GM19023 (cell line): ENCODE results near the gene ADGRG7.
A peak's percentile ranks its signal among the peaks of the same experiment; 100 is the strongest.

Source experiments
- ATAC-seq: cut with Tn5 transposase; IDR thresholded peaks from one replicate; pipeline ENCODE4 v1.9.1; 2021; ENCODE audit warnings: mild to moderate bottlenecking, moderate library complexity; ENCODE audit not compliant: unreplicated experiment

The ADGRG7 gene

DNA sequence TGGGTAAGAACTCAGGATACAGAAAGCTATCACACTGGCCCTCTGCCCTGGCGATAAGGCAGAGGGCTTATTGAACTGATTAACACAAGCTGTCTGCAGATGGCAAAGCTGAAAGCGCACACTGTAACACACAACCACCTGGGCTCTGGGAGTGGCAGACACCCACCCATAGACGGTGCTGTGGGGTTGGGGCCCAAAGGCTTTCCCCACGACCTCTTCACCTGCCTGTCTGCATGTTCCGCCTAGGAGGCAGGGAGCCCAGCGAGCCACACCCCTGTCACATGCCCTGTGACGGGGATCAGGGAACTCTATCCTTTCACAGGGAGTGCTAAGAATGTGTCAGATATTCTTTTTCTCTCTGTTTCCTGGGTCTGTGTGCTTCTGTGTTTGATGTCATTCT, 87.8 kb downstream of the ADGRG7 start:
- no peak for ATAC-seq

DNA sequence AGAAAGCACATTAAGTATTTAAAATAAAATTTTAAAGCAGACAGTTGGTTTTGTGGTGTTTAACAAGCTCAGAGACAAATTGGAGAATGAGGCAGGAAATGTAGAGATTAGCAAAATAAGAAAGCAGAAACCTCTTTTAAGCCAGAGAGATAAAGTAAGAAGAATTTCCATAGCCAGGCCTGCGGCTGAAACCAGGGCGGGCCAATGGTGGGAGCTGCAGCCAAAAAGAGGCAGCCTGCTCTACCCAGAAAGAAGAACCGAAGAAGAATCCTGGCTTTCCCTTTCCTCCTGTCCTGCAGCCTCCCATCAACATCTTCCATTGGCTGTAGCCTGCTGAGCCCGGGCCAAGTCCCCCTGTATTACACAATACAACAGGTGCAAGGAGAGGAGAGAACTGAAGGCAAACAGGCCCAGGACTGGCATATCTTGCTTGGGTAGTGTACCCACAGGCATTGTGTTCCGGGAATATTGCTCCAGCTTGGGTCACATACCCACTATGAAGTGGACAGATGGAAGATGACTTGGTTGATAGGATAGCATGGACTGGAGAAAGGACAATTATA, 88.4 kb downstream of the ADGRG7 start:
- no peak for ATAC-seq

DNA sequence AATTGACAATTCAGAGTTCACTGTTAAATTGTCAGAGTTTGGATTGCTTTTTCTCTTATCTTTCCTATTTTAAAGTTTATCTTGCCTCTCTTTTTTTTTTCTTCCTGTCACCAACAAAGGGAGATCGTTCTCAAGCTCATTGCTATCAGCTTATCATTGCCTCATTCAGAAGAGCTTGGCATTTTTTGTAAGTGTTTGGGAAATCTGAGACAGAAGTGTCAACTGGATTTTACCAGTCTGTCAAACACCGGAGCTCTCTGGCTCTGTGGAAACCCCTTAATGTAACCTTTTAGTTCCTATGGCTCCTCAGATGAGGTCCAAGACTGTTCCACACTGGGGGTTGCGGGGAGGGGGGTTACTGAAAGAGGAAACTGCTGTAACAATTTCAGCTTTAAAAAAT, 89.3 kb downstream of the ADGRG7 start:
- ATAC-seq = no peak

DNA sequence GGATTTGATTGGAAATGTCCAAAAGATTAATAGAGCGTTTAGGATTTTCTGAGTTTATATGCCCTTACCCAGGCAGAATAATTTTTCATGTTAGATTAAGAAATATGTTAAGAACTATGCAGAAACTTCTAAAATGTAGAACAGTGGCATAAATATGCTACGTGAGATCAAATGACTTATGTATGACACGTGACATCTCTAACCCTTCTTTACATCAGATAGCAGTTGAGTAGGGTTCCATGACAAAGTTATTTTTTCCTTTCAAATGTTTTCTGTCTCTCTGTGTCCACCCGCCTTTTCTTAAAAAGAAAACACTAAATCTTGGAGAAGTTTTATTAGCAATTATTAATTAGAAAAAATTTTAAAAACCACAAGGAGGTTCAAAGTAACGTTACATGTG, 91.3 kb downstream of the ADGRG7 start:
- ATAC-seq = no peak

DNA sequence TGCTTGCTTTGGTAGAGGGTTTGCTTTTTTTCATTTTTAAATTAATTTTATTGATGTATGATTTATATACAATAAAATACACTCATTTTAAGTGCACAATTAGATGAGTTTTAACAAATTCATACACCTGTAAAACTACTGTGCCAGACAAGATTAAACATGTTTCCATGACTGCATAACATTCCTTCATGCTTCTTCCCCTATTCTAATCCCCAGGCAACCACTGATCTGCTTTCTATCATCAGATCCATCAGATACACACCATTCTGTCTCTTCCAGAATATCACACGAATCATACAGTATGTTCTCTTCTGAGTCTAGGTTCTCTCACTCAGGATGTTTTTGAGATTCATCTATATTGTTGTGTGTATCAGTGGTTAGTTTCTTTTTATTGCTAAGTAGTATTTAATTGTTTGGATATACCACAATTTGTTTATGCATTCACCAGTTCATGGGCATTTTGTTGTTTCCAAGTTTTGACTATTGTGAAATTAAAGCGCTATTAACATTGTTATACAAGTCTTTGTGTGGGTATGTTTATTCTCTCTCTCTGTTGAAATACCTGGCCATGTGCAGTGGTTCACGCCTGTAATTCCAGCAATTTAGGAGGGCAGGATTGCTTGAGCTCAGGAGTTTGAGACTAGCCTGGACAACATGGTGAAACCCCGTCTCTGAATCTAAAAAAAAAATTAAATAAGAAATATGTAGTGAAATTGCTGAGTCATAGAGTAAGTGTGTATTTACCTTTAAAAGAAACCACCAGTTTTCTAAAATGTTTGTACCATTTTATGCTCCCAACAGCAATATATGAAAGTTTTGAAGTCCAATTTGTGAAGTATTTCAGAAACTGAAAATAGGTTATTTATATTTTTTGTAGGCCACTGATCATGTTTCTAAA, 92.9 kb downstream of the ADGRG7 start:
- ATAC-seq = no peak

DNA sequence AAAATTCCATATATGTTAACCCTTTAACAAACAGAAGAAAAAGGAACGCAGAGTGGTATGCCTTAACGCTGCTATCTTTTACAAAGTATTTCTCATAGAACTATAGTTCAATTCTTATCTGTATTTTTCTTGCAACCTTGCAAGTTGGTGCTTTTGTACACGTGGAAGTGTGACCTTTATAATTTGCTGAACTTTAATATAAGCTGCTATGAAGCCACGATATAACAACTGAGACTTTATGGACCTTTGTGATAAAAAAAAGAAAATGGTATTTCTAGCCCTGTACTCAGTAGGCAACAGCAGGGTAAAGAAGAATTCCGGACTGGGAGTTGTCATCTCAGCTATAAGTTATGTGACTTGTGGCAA, 93.6 kb downstream of the ADGRG7 start:
- no peak for ATAC-seq

DNA sequence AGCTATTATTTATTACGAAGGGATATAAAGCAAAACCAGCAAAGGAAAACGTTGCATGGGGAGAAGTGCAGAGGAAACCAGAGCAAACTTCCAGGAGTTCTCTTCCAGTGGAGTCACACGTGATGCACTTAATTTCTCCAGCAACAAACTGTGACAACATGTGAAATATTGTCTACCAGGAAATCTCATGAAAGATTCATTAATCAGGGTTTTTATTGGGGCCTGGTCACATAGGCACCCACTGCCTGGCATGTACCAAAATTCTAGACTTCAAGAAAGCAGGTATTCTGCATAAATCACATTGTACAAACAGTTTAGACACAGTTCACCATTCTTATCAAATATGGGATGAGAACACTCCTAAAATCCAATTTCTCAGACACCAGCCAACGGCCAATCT, 94.5 kb downstream of the ADGRG7 start:
- ATAC-seq = no peak

DNA sequence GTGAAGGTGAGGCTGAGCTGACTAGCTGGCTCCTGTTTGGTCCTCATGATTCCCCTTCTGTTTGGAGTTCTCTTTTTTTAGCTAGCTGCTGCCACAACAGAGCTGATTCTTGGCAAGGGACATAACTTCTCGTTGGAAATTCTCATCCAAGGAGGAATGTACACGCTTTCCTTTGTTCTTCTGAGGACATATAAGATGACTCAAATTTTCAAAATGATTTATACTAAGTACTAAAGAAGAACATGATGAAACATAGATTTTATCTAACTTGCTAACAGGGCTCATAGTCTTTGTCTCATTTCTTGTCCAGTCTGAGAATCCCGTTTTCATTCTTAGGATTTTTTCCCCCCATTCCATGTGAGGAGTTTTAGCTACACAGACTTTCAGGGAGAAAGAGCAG, 97.0 kb downstream of the ADGRG7 start:
- ATAC-seq = no peak

DNA sequence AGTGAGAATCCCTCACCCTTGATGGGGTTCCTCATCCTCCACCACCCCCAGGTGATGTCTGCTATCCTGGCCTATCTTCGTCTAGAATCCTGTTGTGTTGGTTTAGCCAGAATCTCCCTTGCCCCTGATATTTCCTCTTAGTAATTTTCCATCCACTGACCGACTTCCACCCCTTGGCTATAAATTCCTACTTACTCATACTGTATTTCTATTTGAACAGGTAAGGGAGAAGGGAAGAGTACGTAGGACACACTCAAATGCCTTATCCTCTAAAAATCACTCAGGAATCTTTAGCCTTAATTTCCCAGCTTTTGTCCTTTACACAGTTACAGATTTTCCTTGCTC, 99.2 kb downstream of the ADGRG7 start:
- no peak for ATAC-seq

DNA sequence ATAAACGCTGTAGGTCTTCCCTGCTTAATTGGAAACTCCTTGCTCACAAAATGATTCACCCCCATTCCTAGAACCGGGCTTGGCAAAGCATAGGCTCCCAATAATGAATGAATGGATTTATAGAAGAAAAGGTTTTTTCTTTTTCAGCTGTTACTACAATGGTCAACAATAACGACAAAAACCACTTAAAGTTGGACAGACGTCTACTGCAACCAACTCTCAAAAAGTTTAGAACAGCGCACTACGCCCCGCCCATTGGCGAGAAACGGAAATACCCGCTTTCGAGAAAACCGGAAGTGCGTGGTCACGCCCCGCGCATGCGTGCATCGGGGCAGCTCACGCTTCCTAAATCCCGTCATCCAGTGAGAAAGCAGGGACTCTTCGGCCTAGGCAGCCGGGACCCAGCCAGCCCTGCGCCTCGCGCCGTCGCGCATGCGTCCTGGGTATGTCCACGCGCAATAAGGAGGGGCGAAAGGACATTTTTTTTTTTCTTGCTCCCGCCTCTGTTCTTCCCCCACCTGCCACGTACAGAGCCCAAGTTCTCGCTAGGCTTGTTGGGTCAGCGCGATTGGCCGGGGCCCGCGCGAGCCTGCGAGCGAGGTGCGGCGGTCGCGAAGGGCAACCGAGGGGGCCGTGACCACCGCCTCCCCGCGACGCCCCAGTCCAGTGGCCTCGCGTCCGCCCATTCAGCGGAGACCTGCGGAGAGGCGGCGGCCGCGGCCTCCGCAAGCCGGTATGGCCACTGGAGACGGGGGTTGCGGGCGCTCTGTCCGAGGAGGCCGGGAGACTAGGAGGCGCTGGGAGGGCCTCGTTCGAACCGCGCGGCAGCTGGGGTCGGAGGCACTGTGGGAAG, 99.8 kb downstream of the ADGRG7 start, which contains the start of gene TFG:
Gene TFG, plus strand, starts transcription at position 506 of the 853 bp plus-strand sequence. CDS start 4,192 bp downstream, outside the sequence.
- ATAC-seq = peak; percentile 95

DNA sequence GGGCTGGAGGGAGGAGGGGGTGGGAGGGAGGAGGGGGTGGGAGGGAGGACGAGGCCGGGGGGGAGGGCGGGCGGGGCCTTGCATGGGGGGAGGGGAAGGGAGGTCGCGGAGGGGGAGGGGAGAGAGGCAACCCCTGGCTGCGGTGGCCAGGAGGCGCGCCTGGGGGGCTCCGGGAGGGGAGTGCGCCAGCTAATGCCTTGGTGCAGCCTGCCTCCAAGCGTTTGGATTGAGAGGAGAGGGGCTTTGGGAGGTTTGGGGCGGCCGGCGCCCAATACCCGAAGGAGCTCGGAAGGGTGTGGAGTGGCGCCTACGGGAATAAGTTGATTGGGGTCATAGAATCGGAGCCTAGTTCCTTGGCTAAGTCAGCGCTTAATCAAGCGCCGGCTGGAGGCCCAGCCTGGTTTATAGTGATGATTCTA, 100.5 kb downstream of the ADGRG7 start:
- ATAC-seq = no peak

DNA sequence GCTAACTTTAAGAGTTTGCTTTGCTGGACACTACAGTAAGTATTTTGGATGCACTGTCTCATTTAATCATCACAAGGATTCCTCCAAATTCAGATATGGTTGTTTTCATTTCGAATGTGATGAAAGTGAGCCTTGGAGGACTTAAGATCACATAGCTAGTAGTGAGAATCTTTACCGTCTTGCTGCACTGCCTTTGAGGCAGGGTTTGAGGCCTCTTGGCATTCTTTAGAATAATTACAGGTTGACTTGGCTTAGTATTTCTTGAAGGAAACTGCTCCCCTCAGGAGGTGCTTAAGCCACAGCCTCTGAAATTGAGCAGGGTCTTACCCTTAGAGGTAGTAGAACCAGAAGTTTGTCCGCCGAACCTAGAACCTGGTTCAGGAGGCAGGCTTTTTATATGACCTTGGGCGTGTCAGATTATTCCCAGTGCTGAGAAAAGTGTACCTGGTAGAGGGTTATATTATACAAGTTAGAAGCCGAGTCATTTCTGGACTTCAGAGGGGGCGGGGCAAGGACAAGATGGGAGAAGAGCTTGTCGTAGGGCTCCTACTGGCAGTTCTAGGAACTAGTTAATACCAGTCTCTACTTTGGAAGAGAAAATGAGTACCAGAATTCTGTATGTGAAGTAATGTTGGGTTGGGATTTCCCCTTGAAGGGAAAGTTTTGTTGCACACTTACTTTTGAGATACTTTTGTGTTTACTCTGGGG, 101.0 kb downstream of the ADGRG7 start:
- peak; percentile 24 for ATAC-seq

DNA sequence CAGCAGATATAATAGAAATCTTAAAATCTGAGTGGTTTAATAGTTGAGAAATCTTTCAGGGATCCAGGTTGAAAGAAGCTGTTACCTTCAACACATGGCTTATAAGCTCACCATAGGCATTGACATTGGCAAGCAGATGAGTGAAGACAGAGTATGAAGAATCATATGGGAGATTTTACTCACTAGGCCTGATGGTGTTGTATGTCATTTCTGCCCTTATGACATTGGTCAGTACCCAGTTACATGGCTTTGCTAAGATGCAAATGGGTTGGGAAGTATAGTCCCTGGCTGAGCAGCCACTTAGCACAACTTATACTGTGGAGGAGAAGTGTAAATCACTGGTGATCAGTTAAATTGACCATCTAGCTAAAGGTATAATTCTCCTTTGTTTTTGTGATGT, 105.8 kb downstream of the ADGRG7 start:
- no peak for ATAC-seq

DNA sequence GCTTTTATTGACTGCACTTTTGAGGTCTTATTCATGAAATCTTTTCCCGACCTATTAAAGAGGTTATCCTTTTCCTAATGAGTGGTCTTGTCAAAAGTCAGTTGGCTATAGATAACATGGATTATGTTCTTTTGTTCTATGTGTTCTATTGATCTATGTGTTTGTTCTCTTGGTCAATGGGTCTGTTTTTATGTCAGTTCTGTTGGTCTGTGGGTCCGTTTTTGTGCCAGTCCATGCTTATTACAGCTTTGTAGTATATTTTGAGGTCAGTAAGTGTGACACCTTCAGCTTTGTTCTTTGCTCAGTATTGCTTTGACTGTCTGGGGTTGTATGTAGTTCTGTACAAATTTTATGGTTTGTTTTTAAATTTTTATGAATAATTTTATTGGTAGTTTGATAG, 107.7 kb downstream of the ADGRG7 start:
- ATAC-seq = no peak

DNA sequence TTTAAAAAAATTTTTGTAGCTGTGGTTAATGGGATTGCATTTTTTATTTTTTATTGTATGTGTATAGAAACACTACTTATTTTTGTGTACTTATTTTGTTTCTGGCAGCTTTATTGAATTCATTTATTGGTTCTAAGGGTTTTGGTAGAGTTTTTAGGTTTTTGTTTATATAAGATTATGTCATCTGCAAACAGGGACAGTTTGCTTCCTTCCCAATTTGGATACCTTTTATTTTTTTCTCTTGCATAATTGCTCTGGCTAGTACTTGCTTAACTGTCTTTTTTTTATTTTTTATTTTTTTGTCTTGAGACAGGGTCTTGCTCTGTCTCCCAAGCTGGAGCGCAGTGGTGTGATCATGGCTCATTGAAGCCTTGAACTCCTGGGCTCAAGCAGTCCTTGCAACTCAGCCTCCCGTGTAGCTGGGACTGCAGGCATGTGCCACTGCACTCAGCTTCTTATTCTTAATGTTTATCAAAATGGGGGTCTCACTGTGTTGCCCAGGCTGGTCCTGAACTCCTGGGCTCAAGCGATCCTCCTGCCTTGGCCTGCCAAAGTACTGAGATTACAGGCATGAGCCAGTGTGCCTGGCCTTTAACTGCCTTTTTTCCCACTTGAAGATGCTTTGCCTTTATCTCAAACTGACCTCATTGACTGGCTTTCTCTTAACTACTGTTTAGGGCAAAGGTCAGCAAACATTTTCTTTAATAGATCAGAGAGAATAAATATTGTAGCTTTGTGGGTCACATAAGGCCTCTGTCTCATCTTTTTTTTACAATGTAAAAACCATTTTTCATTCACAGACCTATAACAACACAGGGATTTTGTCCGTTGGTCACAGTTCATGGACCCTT, 108.5 kb downstream of the ADGRG7 start:
- no peak for ATAC-seq

DNA sequence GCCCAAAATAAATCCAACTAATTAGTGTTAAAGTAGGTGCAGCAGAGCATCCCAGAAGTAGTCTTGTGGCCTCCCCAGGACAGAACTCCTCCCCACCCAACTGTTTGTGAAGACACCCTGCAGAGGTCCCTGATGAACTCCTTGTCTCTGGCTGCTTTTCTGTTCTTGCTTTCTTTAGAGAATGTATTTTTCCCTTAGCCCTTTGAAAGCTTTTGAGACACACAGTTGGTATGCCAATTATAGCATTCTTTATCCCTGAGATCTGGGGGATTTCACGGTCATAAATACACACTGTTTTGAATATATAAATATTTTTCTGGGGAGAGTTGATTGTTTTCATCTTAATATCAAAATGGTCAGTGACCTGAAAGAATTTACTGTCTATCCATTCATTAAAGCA, 109.7 kb downstream of the ADGRG7 start:
- ATAC-seq = no peak

DNA sequence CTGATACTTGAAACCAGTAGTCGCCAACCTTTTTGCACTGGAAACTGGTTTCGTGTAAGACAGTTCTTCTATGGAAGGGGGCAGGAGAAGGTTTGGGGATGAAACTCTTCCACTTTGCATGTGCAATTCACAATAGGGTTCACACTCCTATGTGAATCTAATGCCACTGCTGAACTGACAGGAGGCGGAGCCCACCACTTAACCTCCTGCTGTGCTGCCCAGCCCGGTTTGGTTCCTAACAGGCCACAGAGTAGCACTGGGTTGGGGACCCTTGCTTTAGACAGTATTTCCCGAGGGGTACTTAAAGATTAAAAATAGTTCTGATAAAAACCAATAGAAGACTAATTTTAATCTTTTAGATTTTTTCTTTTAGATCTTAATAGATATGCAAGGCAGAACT, 111.0 kb downstream of the ADGRG7 start:
- no peak for ATAC-seq

DNA sequence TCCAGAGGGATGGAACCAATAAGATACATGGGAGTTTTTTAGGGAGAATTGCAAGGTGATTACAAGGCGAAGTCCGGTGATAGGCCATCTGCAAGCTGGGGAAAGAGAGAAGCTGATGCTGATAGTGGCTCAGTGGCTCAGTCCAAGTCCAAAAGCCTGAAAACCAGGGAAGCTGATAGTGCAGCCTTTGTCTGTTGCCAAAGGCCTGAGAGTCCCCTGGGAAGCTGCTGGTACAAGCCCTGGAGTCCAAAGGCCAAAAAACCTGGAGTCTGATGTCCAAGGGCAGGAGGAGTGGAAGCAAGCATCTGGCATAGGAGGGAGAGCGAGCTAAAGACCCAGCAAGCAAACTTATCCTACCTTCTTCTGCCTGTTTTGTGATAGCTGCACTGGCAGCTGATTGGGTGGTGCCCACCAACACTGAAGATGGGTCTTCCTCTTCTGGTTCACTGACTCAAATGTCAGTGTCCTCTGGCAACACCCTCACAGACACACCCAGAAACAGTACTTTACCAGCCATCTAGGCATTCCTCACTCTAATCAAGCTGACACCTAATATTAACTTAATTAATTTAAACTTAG, 116.6 kb downstream of the ADGRG7 start:
- ATAC-seq = no peak

DNA sequence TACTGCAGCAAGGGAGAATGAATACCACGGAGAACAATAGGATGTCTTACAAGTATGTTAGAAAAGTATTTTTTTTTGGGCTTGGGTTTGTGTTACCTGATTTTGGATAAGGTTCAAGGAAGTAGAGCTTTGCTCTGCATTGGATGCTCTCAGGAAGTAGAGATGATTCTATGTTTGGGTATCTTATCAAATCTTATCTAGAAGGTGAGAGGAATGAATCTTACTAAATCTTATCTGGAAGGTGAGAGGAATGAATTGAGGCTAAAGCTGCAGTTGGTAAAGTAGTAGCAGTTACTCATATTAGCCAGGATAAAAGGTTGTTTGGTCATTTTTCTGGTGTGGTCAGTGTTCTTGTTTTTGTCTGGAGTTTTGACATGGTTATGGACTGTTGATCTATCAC, 117.3 kb downstream of the ADGRG7 start:
- ATAC-seq = no peak

DNA sequence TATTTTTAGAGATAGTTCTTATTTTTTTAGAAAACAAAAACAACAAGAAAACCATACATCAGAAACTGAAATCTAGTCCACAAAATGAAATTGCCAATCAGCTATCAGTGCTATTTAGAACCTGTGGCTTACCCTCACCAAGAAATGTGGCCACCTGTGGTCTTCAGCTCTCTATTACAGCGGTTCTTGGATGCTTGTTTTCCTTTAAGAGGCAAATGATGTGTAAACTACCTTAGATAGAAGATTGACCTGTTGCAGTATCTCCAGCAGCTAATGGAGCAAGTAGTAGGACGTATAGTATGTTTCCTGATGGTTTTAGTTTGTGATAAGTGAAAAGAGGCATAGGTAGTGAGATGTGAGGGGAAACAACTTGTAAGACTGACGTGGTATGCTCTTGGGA, 121.1 kb downstream of the ADGRG7 start:
- ATAC-seq = peak; percentile 75
